PFSK-1 (cell line): Measurements from ENCODE around the gene KLK6.

Experiments
- FOXP2 ChIP-seq: optimal IDR thresholded peaks from 2 replicates; pipeline ENCODE3; 2011; ENCODE audit warnings: borderline replicate concordance, control low read depth, inconsistent platforms; ENCODE audit not compliant: insufficient read depth; ENCODE audit errors: extremely low read length, extremely low read depth
- POLR2AphosphoS5 ChIP-seq: IDR thresholded peaks from 2 replicates; pipeline ENCODE4 v1.6.1; 2012; ENCODE audit warnings: low read depth, mild to moderate bottlenecking, control low read depth, low read length, moderate library complexity
- REST ChIP-seq, 2 experiments: IDR thresholded peaks; 2 replicates each; pipeline versions ENCODE4 v1.6.1 to v1.8.0; 2011 to 2012; ENCODE audit warnings: low read depth in 2 of 2, low read length in 2 of 2, control low read depth in 1 of 2, inconsistent platforms in 1 of 2, mild to moderate bottlenecking in 1 of 2, moderate library complexity in 1 of 2; ENCODE audit not compliant: insufficient read depth in 1 of 2
- SIN3A ChIP-seq: IDR thresholded peaks from 2 replicates; pipeline ENCODE4 v1.6.1; 2012; ENCODE audit warnings: mild to moderate bottlenecking, low read length, moderate library complexity, borderline replicate concordance; ENCODE audit not compliant: insufficient read depth
- TAF1 ChIP-seq: IDR thresholded peaks from 2 replicates; pipeline ENCODE4 v1.6.1; 2012; ENCODE audit warnings: low read length, control low read depth, borderline replicate concordance; ENCODE audit not compliant: insufficient read depth

The KLK6 gene

GRCh38 chr19:50952910-50953309 lies 16.5 kb downstream of the KLK6 start, which contains the start of gene KLK5:
Gene KLK5 (minus strand): TSS chr19:50953038. CDS start chr19:50952657, 381 bp downstream.
- TF ChIP-seq FOXP2 (no peak), REST (IDR thresholded peaks at IDR 0.05; ENCODE audit: insufficient read depth in 1 of 2, low read depth in 2 of 2, low read length in 2 of 2) (no peak), TAF1 (no peak), SIN3A (no peak), POLR2AphosphoS5 (no peak)

GRCh38 chr19:50949861-50950260 lies 19.5 kb downstream of the KLK6 start:
- TF ChIP-seq SIN3A, result no peak
- TF ChIP-seq REST (IDR thresholded peaks at IDR 0.05; ENCODE audit: insufficient read depth in 1 of 2, low read depth in 2 of 2, low read length in 2 of 2), result no peak
- no peak for TF ChIP-seq POLR2AphosphoS5
- no peak for TF ChIP-seq TAF1
- TF ChIP-seq FOXP2, result no peak

- TF ChIP-seq TAF1, result no peak
- no peak for TF ChIP-seq SIN3A
- no peak for TF ChIP-seq POLR2AphosphoS5
- TF ChIP-seq FOXP2, result no peak
- TF ChIP-seq REST (IDR thresholded peaks at IDR 0.05; ENCODE audit: insufficient read depth in 1 of 2, low read depth in 2 of 2, low read length in 2 of 2), result no peak
These were observed 22.3 kb downstream of the KLK6 start for GRCh38 chr19:50947123-50947522.

GRCh38 chr19:50944795-50945194 lies 24.6 kb downstream of the KLK6 start:
- TF ChIP-seq TAF1, result no peak
- no peak for TF ChIP-seq FOXP2
- no peak for TF ChIP-seq SIN3A
- no peak for TF ChIP-seq POLR2AphosphoS5
- no peak for TF ChIP-seq REST (IDR thresholded peaks at IDR 0.05; ENCODE audit: insufficient read depth in 1 of 2, low read depth in 2 of 2, low read length in 2 of 2)
